Endothelial cell of umbilical vein (primary cell): ENCODE data around the gene ARPC5L.

ENCODE experiments used
- CTCF ChIP-seq, 2 donors: IDR thresholded peaks; 1 replicate in 1 of 2; 2 replicates in 1 of 2; pipeline ENCODE4 v1.5.1; 2011; ENCODE audit warnings: low read length in 2 of 2, mild to moderate bottlenecking in 2 of 2, moderate library complexity in 2 of 2, control low read depth in 1 of 2, inconsistent platforms in 1 of 2, low read depth in 1 of 2; ENCODE audit not compliant: insufficient read depth in 1 of 2; ENCODE audit errors: extremely low read depth in 1 of 2
- EZH2 ChIP-seq: IDR thresholded peaks from 2 replicates; pipeline ENCODE4 v1.6.1; 2012; ENCODE audit warnings: borderline replicate concordance, low read depth, mild to moderate bottlenecking, moderate library complexity, low read length, inconsistent platforms; ENCODE audit not compliant: severe bottlenecking
- MYC ChIP-seq: IDR thresholded peaks from one replicate; pipeline ENCODE4 v1.6.1; 2011; ENCODE audit warnings: mild to moderate bottlenecking, low read depth, low read length
- POLR2A ChIP-seq: IDR thresholded peaks from 2 replicates; pipeline ENCODE4 v1.6.1; 2012; ENCODE audit warnings: low read depth, mild to moderate bottlenecking, control low read depth, low read length

- TF ChIP-seq EZH2 (no peak), MYC (no peak), CTCF (IDR thresholded peaks at IDR 0.05; ENCODE audit: extremely low read depth in 1 of 2, insufficient read depth in 1 of 2, low read depth in 1 of 2, low read length in 2 of 2) (no peak), POLR2A (no peak)
These were observed 32.3 kb downstream of the ARPC5L start for GRCh38 chr9:124894035-124894740.
